B cell (primary cell): ENCODE results near the gene ASTN2. TPM values are rescaled to one million over a fixed set of nuclear protein-coding genes. Genes with fewer than 3 reads are reported as not detected.

ENCODE experiments used
- ATAC-seq: fragments of 200-7000 bp; cut with Tn5 transposase; one replicate; pipeline ENCODE4 v1.10.0; 2021; ENCODE audit warnings: low read depth, mild to moderate bottlenecking, moderate number of reproducible peaks, moderate library complexity
- CTCF ChIA-PET: fragments of 350-600 bp; sonication (Branson Sonifier 250); formaldehyde crosslinking; loops from one replicate; lab custom pipeline; 2021; ENCODE audit warnings: antibody characterized with exemption, inconsistent platforms; lab: Charles Lee
- POLR2A ChIA-PET: fragments of 350-600 bp; sonication (Branson Sonifier 250); formaldehyde crosslinking; loops from one replicate; lab custom pipeline; 2021; ENCODE audit warnings: antibody characterized with exemption; lab: Charles Lee
- DNase-seq: peaks from one replicate; pipeline ENCODE4 v3.0.0; 2013
- H2AFZ ChIP-seq: 2 replicates; pipeline ENCODE4 v1.6.1; 2012; ENCODE audit warnings: mild to moderate bottlenecking, low read depth, low read length; ENCODE audit not compliant: insufficient read depth, poor library complexity, severe bottlenecking
- H3K27ac ChIP-seq, 2 donors: 1 replicate in 1 of 2; 2 replicates in 1 of 2; pipeline ENCODE4 v1.5.1; 2012 to 2013; ENCODE audit warnings: low read length in 2 of 2, mild to moderate bottlenecking in 2 of 2, moderate library complexity in 1 of 2
- H3K27me3 ChIP-seq, 4 experiments: fragments of 200-600 bp in 1 of 4; sonication (generic) in 1 of 4; replicated peaks in 1 of 4; 1 replicate in 2 of 4; 2 replicates in 2 of 4; pipeline versions ENCODE4 v1.6.1 to v1.7.0; 2013 to 2016; ENCODE audit warnings: low read length in 3 of 4, mild to moderate bottlenecking in 2 of 4, mixed read lengths in 1 of 4, moderate library complexity in 1 of 4; ENCODE audit not compliant: insufficient read depth in 4 of 4, control insufficient read depth in 3 of 4; ENCODE audit errors: control extremely low read depth in 1 of 4
- H3K36me3 ChIP-seq, 2 experiments: replicated peaks in 1 of 2; 1 replicate in 1 of 2; 2 replicates in 1 of 2; pipeline versions ENCODE4 v1.6.1 to v1.7.1; 2013; ENCODE audit warnings: low read length in 1 of 2; ENCODE audit not compliant: insufficient read depth in 2 of 2, control insufficient read depth in 1 of 2; ENCODE audit errors: control extremely low read depth in 1 of 2, extremely low read depth in 1 of 2
- H3K4me1 ChIP-seq, 2 donors: fragments of 200-600 bp in 1 of 2; sonication (generic) in 1 of 2; 1 replicate in 1 of 2; 2 replicates in 1 of 2; pipeline versions ENCODE4 v1.5.1 to v1.6.1; 2013 to 2017; ENCODE audit warnings: low read length in 2 of 2; ENCODE audit not compliant: control insufficient read depth in 2 of 2, insufficient read depth in 2 of 2
- H3K4me2 ChIP-seq: replicated peaks from 2 replicates; pipeline ENCODE3; 2012; ENCODE audit warnings: mild to moderate bottlenecking, low read depth, low read length; ENCODE audit not compliant: poor library complexity, severe bottlenecking
- H3K4me3 ChIP-seq, 5 experiments: fragments of 200-600 bp in 1 of 5; sonication (generic) in 1 of 5; 1 replicate in 3 of 5; 2 replicates in 2 of 5; pipeline versions ENCODE4 v1.5.1 to v1.7.0; 2011 to 2016; ENCODE audit warnings: low read length in 4 of 5, mild to moderate bottlenecking in 4 of 5, low read depth in 2 of 5, control low read depth in 1 of 5, moderate library complexity in 1 of 5; ENCODE audit not compliant: insufficient read depth in 1 of 5; ENCODE audit errors: control extremely low read depth in 1 of 5, extremely low read depth in 1 of 5
- H3K79me2 ChIP-seq: fragments of 200-600 bp; sonication (generic); one replicate; pipeline ENCODE4 v1.6.0; 2016; ENCODE audit warnings: low read length; ENCODE audit not compliant: control insufficient read depth, insufficient read depth
- H3K9ac ChIP-seq: fragments of 200-600 bp; sonication (generic); 2 replicates; pipeline ENCODE4 v1.6.1; 2017; ENCODE audit warnings: mild to moderate bottlenecking, low read length, moderate library complexity
- H3K9me3 ChIP-seq, 3 donors: one replicate each; pipeline versions ENCODE4 v1.6.1 to v1.7.1; 2013; ENCODE audit warnings: low read length in 2 of 3; ENCODE audit not compliant: control insufficient read depth in 2 of 3, insufficient read depth in 1 of 3; ENCODE audit errors: control extremely low read depth in 1 of 3
- H4K20me1 ChIP-seq: 2 replicates; pipeline ENCODE4 v1.6.0; 2012; ENCODE audit warnings: mild to moderate bottlenecking, low read length; ENCODE audit not compliant: insufficient read depth, control insufficient read depth, poor library complexity, severe bottlenecking
- H3K27ac Mint-ChIP-seq: one replicate; pipeline ENCODE4 v1.8.0; 2021; ENCODE audit warnings: mixed read lengths
- H3K27me3 Mint-ChIP-seq: one replicate; pipeline ENCODE4 v1.8.0; 2021; ENCODE audit warnings: mixed read lengths
- H3K4me1 Mint-ChIP-seq: one replicate; pipeline ENCODE4 v1.8.0; 2021; ENCODE audit warnings: mixed read lengths
- H3K4me3 Mint-ChIP-seq: one replicate; pipeline ENCODE4 v1.8.0; 2021; ENCODE audit warnings: mixed read lengths
- H3K9me3 Mint-ChIP-seq: one replicate; pipeline ENCODE4 v1.8.0; 2022; ENCODE audit warnings: mixed read lengths; ENCODE audit not compliant: insufficient read depth
- CTCF ChIP-seq: fragments of 200-600 bp; IDR thresholded peaks from one replicate; pipeline ENCODE4 v1.8.0; 2022; ENCODE audit warnings: antibody characterized with exemption, mild to moderate bottlenecking
- EZH2 ChIP-seq: IDR thresholded peaks from 2 replicates; pipeline ENCODE4 v1.6.1; 2012; ENCODE audit warnings: borderline replicate concordance, low read depth, mild to moderate bottlenecking, moderate library complexity, low read length; ENCODE audit not compliant: insufficient read depth, poor library complexity, severe bottlenecking
- WGBS: methylation state at CpG from one replicate; pipeline ENCODE4 v1.1.5; 2013; ENCODE audit warnings: missing lambda C conversion rate; ENCODE audit not compliant: insufficient coverage; 5-methylcytosine and 5-hydroxymethylcytosine counted together
- intact Hi-C: fragments of 100-400 bp; cut with micrococcal nuclease; formaldehyde crosslinking; loops from one replicate; pipeline ENCODE4 v1.10.0; 2022
- polyA plus RNA-seq: library from polyadenylated mRNA; depleted of rRNA; stranded (reverse); fragments of >200 nt; gene quantifications from 2 replicates; pipeline ENCODE4 v1.2.3, GENCODE V29; 2012
- total RNA-seq, 2 donors: library from RNA; stranded (reverse); fragments of 120-200 nt in 1 of 2; gene quantifications; 1 replicate in 1 of 2; 2 replicates in 1 of 2; pipeline versions ENCODE4 v1.2.3 to v1.2.4, GENCODE V29; 2013 to 2022

ASTN2 gene
- total and polyA plus RNA-seq, 2 donors (not counting 1 experiment from before 2014, with no cell fraction given) = 1.2 to 3.6 TPM

GRCh38 chr9:116724123-116724522 is 690.7 kb downstream of the ASTN2 start:
- 0% methylated on average over 1 of the region's 3 CpGs for WGBS
- H3K9me3 Mint-ChIP-seq = no peaks in the 10 kb centered on the region
- Histone ChIP-seq H4K20me1 (no peaks in the 10 kb centered on the region), H3K27ac (no peak overlapping the region), H2AFZ (no peak overlapping the region), H3K27me3 (no peaks in the 10 kb centered on the region), H3K9ac (no peak overlapping the region), H3K4me2 (no peak overlapping the region), H3K9me3 (no peaks in the 10 kb centered on the region), H3K79me2 (no peaks in the 10 kb centered on the region), H3K36me3 (no peaks in the 10 kb centered on the region), H3K4me1 (no peaks in the 10 kb centered on the region), H3K4me3 (no peak overlapping the region)
- no peak overlapping the region for H3K27ac Mint-ChIP-seq
- H3K4me1 Mint-ChIP-seq = no peaks in the 10 kb centered on the region
- TF ChIP-seq CTCF = no peak
- TF ChIP-seq EZH2 = no peak
- ATAC-seq = no peak
- H3K27me3 Mint-ChIP-seq = peaks cover 17% of the 10 kb centered on the region
- CTCF ChIA-PET = no interaction called here
- POLR2A ChIA-PET = no interaction called here
- intact Hi-C loops = no loop called here
- no peak overlapping the region for H3K4me3 Mint-ChIP-seq
- DNase-seq = no peak

GRCh38 chr9:116721944-116722343 is 692.9 kb downstream of the ASTN2 start:
- H3K4me1 Mint-ChIP-seq = no peaks in the 10 kb centered on the region
- H3K9me3 Mint-ChIP-seq = no peaks in the 10 kb centered on the region
- Histone ChIP-seq H3K79me2 (no peaks in the 10 kb centered on the region), H2AFZ (no peak overlapping the region), H3K27ac (no peak overlapping the region), H3K9ac (no peak overlapping the region), H3K4me1 (no peaks in the 10 kb centered on the region), H3K36me3 (no peaks in the 10 kb centered on the region), H3K27me3 (peaks cover 0 to 6% (median 0%) of the 10 kb centered on the region in 4 experiments), H3K4me2 (no peak overlapping the region), H3K4me3 (no peak overlapping the region), H3K9me3 (no peaks in the 10 kb centered on the region), H4K20me1 (no peaks in the 10 kb centered on the region)
- no peak for ATAC-seq
- no peak for TF ChIP-seq CTCF
- TF ChIP-seq EZH2 = no peak
- peaks cover 15% of the 10 kb centered on the region for H3K27me3 Mint-ChIP-seq
- no peak for DNase-seq
- CTCF ChIA-PET = no interaction called here
- POLR2A ChIA-PET = no interaction called here
- no CpG with 5 or more reads among the region's 2 CpGs for WGBS
- intact Hi-C loops = no loop called here
- no peak overlapping the region for H3K4me3 Mint-ChIP-seq
- H3K27ac Mint-ChIP-seq = no peak overlapping the region
